ENCODE measurements around the gene MEN1.

MEN1 gene

GRCh38 chr11:64810271-64810890, at the start of gene MEN1:
Gene MEN1, minus strand, starts transcription at chr11:64810551. Its CDS starts 442 bp downstream, at chr11:64810109.
- peak; percentile 90 for DNase-seq (ENCODE audit: low spot score)

GRCh38 chr11:64859542-64860414, 49.4 kb upstream of the MEN1 start:
- DNase-seq (ENCODE audit: low spot score) = no peak

GRCh38 chr11:64858467-64859263, 48.3 kb upstream of the MEN1 start:
- no peak for DNase-seq (ENCODE audit: low spot score)

- DNase-seq (ENCODE audit: low spot score) = no peak
These were observed 47.1 kb upstream of the MEN1 start for GRCh38 chr11:64857485-64857884.

GRCh38 chr11:64856382-64857227, 46.3 kb upstream of the MEN1 start:
- peak; percentile 97 for DNase-seq (ENCODE audit: low spot score)

GRCh38 chr11:64855596-64856304, 45.4 kb upstream of the MEN1 start:
- DNase-seq (ENCODE audit: low spot score) = no peak

- peak; percentile 98 for DNase-seq (ENCODE audit: low spot score)
These were observed 44.5 kb upstream of the MEN1 start for GRCh38 chr11:64854534-64855502.

- DNase-seq (ENCODE audit: low spot score) = no peak
These were observed 43.8 kb upstream of the MEN1 start for GRCh38 chr11:64854157-64854533.

GRCh38 chr11:64853709-64854108, 43.4 kb upstream of the MEN1 start:
- DNase-seq (ENCODE audit: low spot score) = no peak

- DNase-seq (ENCODE audit: low spot score) = no peak
These were observed 42.6 kb upstream of the MEN1 start for GRCh38 chr11:64852804-64853509.

- DNase-seq (ENCODE audit: low spot score) = no peak
These were observed 41.5 kb upstream of the MEN1 start for GRCh38 chr11:64851831-64852351.

- no peak for DNase-seq (ENCODE audit: low spot score)
These were observed 40.7 kb upstream of the MEN1 start for GRCh38 chr11:64850979-64851567.

GRCh38 chr11:64849598-64850356, 39.4 kb upstream of the MEN1 start:
- DNase-seq (ENCODE audit: low spot score) = no peak

- no peak for DNase-seq (ENCODE audit: low spot score)
These were observed 38.7 kb upstream of the MEN1 start for GRCh38 chr11:64848826-64849597.

- DNase-seq (ENCODE audit: low spot score) = no peak
These were observed 38.0 kb upstream of the MEN1 start for GRCh38 chr11:64848214-64848825.

GRCh38 chr11:64846998-64847666, 36.8 kb upstream of the MEN1 start:
- DNase-seq (ENCODE audit: low spot score) = peak; percentile 90

All from kidney capillary endothelial cell (primary cell).